ENCODE measurements around the gene EYS.

The EYS gene

GRCh38 chr6:64721865-64722264 is 985.2 kb downstream of the EYS start:
- no peaks in the 10 kb centered on the region for H3K36me3 Mint-ChIP-seq (ENCODE audit: low read depth)

GRCh38 chr6:64717281-64717680 is 989.7 kb downstream of the EYS start:
- no peaks in the 10 kb centered on the region for H3K4me1 Mint-ChIP-seq
- no peak overlapping the region for H3K4me3 Mint-ChIP-seq
- H3K27ac Mint-ChIP-seq: no peak overlapping the region
- no peak for TF ChIP-seq CTCF (IDR thresholded peaks at IDR 0.05; ENCODE audit: unreplicated experiment in 3 of 3)
- H3K27me3 Mint-ChIP-seq (ENCODE audit: low read depth): peaks cover 4% of the 10 kb centered on the region
- H3K9me3 Mint-ChIP-seq: no peaks in the 10 kb centered on the region
- H3K36me3 Mint-ChIP-seq (ENCODE audit: low read depth): no peaks in the 10 kb centered on the region

More at GRCh38 chr6:64721865-64722264, 985.2 kb downstream of the EYS start:
- H3K27ac Mint-ChIP-seq: no peak overlapping the region
- peaks cover 4% of the 10 kb centered on the region for H3K27me3 Mint-ChIP-seq (ENCODE audit: low read depth)
- H3K9me3 Mint-ChIP-seq: no peaks in the 10 kb centered on the region
- TF ChIP-seq CTCF (IDR thresholded peaks at IDR 0.05; ENCODE audit: unreplicated experiment in 3 of 3): no peak
- no peak overlapping the region for H3K4me3 Mint-ChIP-seq
- H3K4me1 Mint-ChIP-seq: no peaks in the 10 kb centered on the region

- Mint-ChIP-seq H3K27me3 (ENCODE audit: low read depth) (no peaks in the 10 kb centered on the region), H3K4me3 (no peak overlapping the region), H3K36me3 (ENCODE audit: low read depth) (no peaks in the 10 kb centered on the region), H3K27ac (no peak overlapping the region), H3K9me3 (no peaks in the 10 kb centered on the region), H3K4me1 (no peaks in the 10 kb centered on the region)
- TF ChIP-seq CTCF (IDR thresholded peaks at IDR 0.05; ENCODE audit: unreplicated experiment in 3 of 3): no peak
Observed at GRCh38 chr6:64715624-64716023, 991.4 kb downstream of the EYS start.

- TF ChIP-seq CTCF (IDR thresholded peaks at IDR 0.05; ENCODE audit: unreplicated experiment in 3 of 3): no peak
- H3K4me3 Mint-ChIP-seq: no peak overlapping the region
- H3K27ac Mint-ChIP-seq: no peak overlapping the region
- no peaks in the 10 kb centered on the region for H3K27me3 Mint-ChIP-seq (ENCODE audit: low read depth)
- no peaks in the 10 kb centered on the region for H3K36me3 Mint-ChIP-seq (ENCODE audit: low read depth)
- H3K4me1 Mint-ChIP-seq: no peaks in the 10 kb centered on the region
- H3K9me3 Mint-ChIP-seq: no peaks in the 10 kb centered on the region
Observed at GRCh38 chr6:64714073-64714472, 993.0 kb downstream of the EYS start.

GRCh38 chr6:64713175-64713574 is 993.9 kb downstream of the EYS start:
- H3K4me1 Mint-ChIP-seq: no peaks in the 10 kb centered on the region
- no peaks in the 10 kb centered on the region for H3K27me3 Mint-ChIP-seq (ENCODE audit: low read depth)
- TF ChIP-seq CTCF (IDR thresholded peaks at IDR 0.05; ENCODE audit: unreplicated experiment in 3 of 3): no peak
- H3K27ac Mint-ChIP-seq: no peak overlapping the region
- H3K4me3 Mint-ChIP-seq: no peak overlapping the region
- H3K36me3 Mint-ChIP-seq (ENCODE audit: low read depth): no peaks in the 10 kb centered on the region
- no peaks in the 10 kb centered on the region for H3K9me3 Mint-ChIP-seq

GRCh38 chr6:64712606-64713005 is 994.4 kb downstream of the EYS start:
- Mint-ChIP-seq H3K4me1 (no peaks in the 10 kb centered on the region), H3K36me3 (ENCODE audit: low read depth) (no peaks in the 10 kb centered on the region), H3K4me3 (no peak overlapping the region), H3K27ac (no peak overlapping the region), H3K27me3 (ENCODE audit: low read depth) (no peaks in the 10 kb centered on the region), H3K9me3 (no peaks in the 10 kb centered on the region)
- TF ChIP-seq CTCF (IDR thresholded peaks at IDR 0.05; ENCODE audit: unreplicated experiment in 3 of 3): no peak

Measured in nephron (organoid).